Activated B cell treated with CpG ODN at 0.5 μM for 24 hours (primary cell): ENCODE measurements around the gene RRP1. TPM values are rescaled to one million over a fixed set of nuclear protein-coding genes. Genes with fewer than 3 reads are reported as not detected.
A peak's percentile ranks its signal among the peaks of the same experiment; 100 is the strongest.

Experiments
- ATAC-seq: fragments of 200-7000 bp; cut with Tn5 transposase; one replicate; pipeline ENCODE4 v1.10.0; 2021; ENCODE audit warnings: low read depth, mild to moderate bottlenecking, moderate library complexity
- CTCF ChIA-PET: fragments of 350-600 bp; sonication (Branson Sonifier 250); formaldehyde crosslinking; loops from one replicate; lab custom pipeline; 2021; ENCODE audit warnings: antibody characterized with exemption; lab: Charles Lee
- POLR2A ChIA-PET: fragments of 350-600 bp; sonication (Branson Sonifier 250); formaldehyde crosslinking; loops from one replicate; lab custom pipeline; 2021; ENCODE audit warnings: antibody characterized with exemption; lab: Charles Lee
- DNase-seq: peaks from one replicate; pipeline ENCODE4 v3.0.0; 2022
- H3K27ac Mint-ChIP-seq: one replicate; pipeline ENCODE4 v1.8.0; 2020; ENCODE audit warnings: mixed read lengths
- H3K27me3 Mint-ChIP-seq: one replicate; pipeline ENCODE4 v1.8.0; 2021; ENCODE audit warnings: mixed read lengths
- H3K36me3 Mint-ChIP-seq: one replicate; pipeline ENCODE4 v1.8.0; 2021; ENCODE audit warnings: low read depth, mixed read lengths
- H3K4me1 Mint-ChIP-seq: one replicate; pipeline ENCODE4 v1.8.0; 2021; ENCODE audit warnings: mixed read lengths
- H3K4me3 Mint-ChIP-seq: one replicate; pipeline ENCODE4 v1.8.0; 2020; ENCODE audit warnings: mild to moderate bottlenecking, mixed read lengths
- H3K9me3 Mint-ChIP-seq: one replicate; pipeline ENCODE4 v1.8.0; 2020; ENCODE audit warnings: mixed read lengths
- CTCF ChIP-seq: fragments of 200-600 bp; IDR thresholded peaks from one replicate; pipeline ENCODE4 v1.8.0; 2022; ENCODE audit warnings: antibody characterized with exemption, mild to moderate bottlenecking
- intact Hi-C: fragments of 100-400 bp; cut with micrococcal nuclease; formaldehyde crosslinking; loops from one replicate; pipeline ENCODE4 v1.15.1; 2024
- total RNA-seq: library from RNA; stranded (reverse); gene quantifications from 2 replicates; pipeline ENCODE4 v1.2.3, GENCODE V29; 2022

RRP1 gene
- total RNA-seq = 36.8 and 37.0 TPM in 2 replicates

GRCh38 chr21:43789276-43790009 lies at the start of gene RRP1:
TSS of gene RRP1 (plus strand) at chr21:43789577. CDS start at chr21:43789630, 53 bp downstream.
- intact Hi-C loops = loop anchor here (1.0 to 5.0 kb wide), 10 partner anchors 13 to 1143 kb away; partner anchors contain the start of genes CSTB, NDUFV3 and PDXK
- ATAC-seq (peak; percentile 95), DNase-seq (peak; percentile 99)
- CTCF ChIA-PET = interaction anchor here (1.2 to 1.3 kb wide), 2 partner anchors 149 to 186 kb away, joined by 3 read pairs; no protein-coding TSS in a partner anchor
- peak within 1 kb of the TSS; percentile 92 for H3K4me3 Mint-ChIP-seq
- peak; percentile 53 for TF ChIP-seq CTCF
- H3K36me3 Mint-ChIP-seq = peaks cover 37% of the 10 kb centered on the region
- POLR2A ChIA-PET = interaction anchor here (0.6 to 2.6 kb wide), 4 partner anchors 16 to 817 kb away, joined by 3 to 16 read pairs (median 6); no protein-coding TSS in a partner anchor
- peaks cover 19% of the 10 kb centered on the region for H3K4me1 Mint-ChIP-seq
- no peaks in the 10 kb centered on the region for H3K27me3 Mint-ChIP-seq
- no peaks in the 10 kb centered on the region for H3K9me3 Mint-ChIP-seq
- peak within 1 kb of the TSS; percentile 91 for H3K27ac Mint-ChIP-seq

- CTCF ChIA-PET = no interaction called here
- ATAC-seq (no peak), DNase-seq (no peak)
- Mint-ChIP-seq H3K36me3 (peaks cover 25% of the 10 kb centered on the region), H3K27me3 (no peaks in the 10 kb centered on the region), H3K4me1 (peaks cover 4% of the 10 kb centered on the region), H3K9me3 (no peaks in the 10 kb centered on the region), H3K4me3 (no peak overlapping the region), H3K27ac (no peak overlapping the region)
- POLR2A ChIA-PET = interaction anchor here (0.6 kb wide), 1 partner anchor 17 kb away, joined by 3 read pairs; no protein-coding TSS in a partner anchor
- no peak for TF ChIP-seq CTCF
- intact Hi-C loops = no loop called here
These were observed 49.5 kb upstream of the RRP1 start for GRCh38 chr21:43739621-43740435.

GRCh38 chr21:43740497-43741156 lies 48.8 kb upstream of the RRP1 start:
- no peak for DNase-seq
- ChIA-PET CTCF (no interaction called here), POLR2A (interaction anchor here (0.6 kb wide), 1 partner anchor 17 kb away, joined by 3 read pairs; no protein-coding TSS in a partner anchor)
- no peaks in the 10 kb centered on the region for H3K9me3 Mint-ChIP-seq
- H3K4me3 Mint-ChIP-seq = no peak overlapping the region
- H3K27ac Mint-ChIP-seq = no peak overlapping the region
- H3K27me3 Mint-ChIP-seq = no peaks in the 10 kb centered on the region
- no peak for ATAC-seq
- H3K36me3 Mint-ChIP-seq = peaks cover 30% of the 10 kb centered on the region
- TF ChIP-seq CTCF = no peak
- peaks cover 4% of the 10 kb centered on the region for H3K4me1 Mint-ChIP-seq
- intact Hi-C loops = no loop called here

GRCh38 chr21:43741423-43742096 lies 47.8 kb upstream of the RRP1 start:
- peaks cover 4% of the 10 kb centered on the region for H3K4me1 Mint-ChIP-seq
- peaks cover 32% of the 10 kb centered on the region for H3K36me3 Mint-ChIP-seq
- POLR2A ChIA-PET = interaction anchor here (1.6 kb wide), 1 partner anchor 13 kb away, joined by 5 read pairs; no protein-coding TSS in a partner anchor
- no peak overlapping the region for H3K27ac Mint-ChIP-seq
- H3K4me3 Mint-ChIP-seq = no peak overlapping the region
- H3K9me3 Mint-ChIP-seq = no peaks in the 10 kb centered on the region
- intact Hi-C loops = no loop called here
- no peak for DNase-seq
- CTCF ChIA-PET = no interaction called here
- H3K27me3 Mint-ChIP-seq = no peaks in the 10 kb centered on the region
- ATAC-seq = no peak
- TF ChIP-seq CTCF = no peak
